Osteocyte (in vitro differentiated cells): ENCODE results near the gene PLEKHN1. TPM values are rescaled to one million over a fixed set of nuclear protein-coding genes. Genes with fewer than 3 reads are reported as not detected.

Source experiments
- total RNA-seq: library from RNA; stranded (reverse); gene quantifications from 2 replicates; pipeline ENCODE4 v1.2.1, GENCODE V29; 2021

PLEKHN1 gene
- total RNA-seq, 1 donor from 2014 or later = 0.21 TPM

Other genes starting within 250 kb of the PLEKHN1 start
- gene SAMD11, start 42.6 kb upstream of the PLEKHN1 start, total RNA-seq = 16.6 and 19.5 TPM in 2 replicates
- 60.5 and 63.3 TPM in 2 replicates for gene NOC2L, start 7.2 kb upstream of the PLEKHN1 start, total RNA-seq
- 26.6 and 31.7 TPM in 2 replicates for gene KLHL17, start 5.9 kb upstream of the PLEKHN1 start, total RNA-seq
- gene PERM1, start 15.6 kb downstream of the PLEKHN1 start, total RNA-seq = 0.13 TPM in 1 of 2 replicates, not detected in the other
- 75.0 and 79.2 TPM in 2 replicates for gene HES4, start 33.6 kb downstream of the PLEKHN1 start, total RNA-seq
- gene ISG15, start 47.0 kb downstream of the PLEKHN1 start, total RNA-seq = 29.3 and 30.6 TPM in 2 replicates
- gene AGRN, start 53.6 kb downstream of the PLEKHN1 start, total RNA-seq = 175 and 191 TPM in 2 replicates
- gene RNF223, start 107.8 kb downstream of the PLEKHN1 start, total RNA-seq = not detected in 2 replicates
- gene C1orf159, start 149.6 kb downstream of the PLEKHN1 start, total RNA-seq = 16.9 and 17.9 TPM in 2 replicates
- gene TTLL10, start 207.4 kb downstream of the PLEKHN1 start, total RNA-seq = not detected in 2 replicates
- gene TNFRSF18, start 240.1 kb downstream of the PLEKHN1 start, total RNA-seq = not detected in 2 replicates
- gene TNFRSF4, start 247.7 kb downstream of the PLEKHN1 start, total RNA-seq = 0.19 TPM in 1 of 2 replicates, not detected in the other